Large intestine (tissue), 3 donors: ENCODE measurements around the gene LIF. TPM values are rescaled to one million over a fixed set of nuclear protein-coding genes. Genes with fewer than 3 reads are reported as not detected.

Experiments used
- DNase-seq, 2 donors: peaks; one replicate each; pipeline versions ENCODE4 v3.0.0 to v3.0.0-alpha.2; 2013
- H3K27ac ChIP-seq: one replicate; pipeline ENCODE4 v1.5.1; 2013; ENCODE audit warnings: low read length
- H3K27me3 ChIP-seq: 2 replicates; pipeline ENCODE4 v1.6.1; 2013; ENCODE audit warnings: low read length; ENCODE audit not compliant: control insufficient read depth, insufficient read depth
- H3K36me3 ChIP-seq: 2 replicates; pipeline ENCODE4 v1.6.1; 2013; ENCODE audit warnings: low read length; ENCODE audit not compliant: control insufficient read depth, insufficient read depth
- H3K4me1 ChIP-seq: one replicate; pipeline ENCODE4 v1.6.1; 2013; ENCODE audit warnings: low read length; ENCODE audit not compliant: control insufficient read depth, insufficient read depth
- H3K4me3 ChIP-seq: one replicate; pipeline ENCODE4 v1.5.1; 2013; ENCODE audit warnings: low read length
- H3K9me3 ChIP-seq: one replicate; pipeline ENCODE4 v1.6.1; 2013; ENCODE audit warnings: mild to moderate bottlenecking, low read depth, low read length, moderate library complexity; ENCODE audit not compliant: control insufficient read depth
- WGBS: methylation state at CpG from one replicate; pipeline ENCODE4 v1.1.5; 2013; ENCODE audit warnings: low lambda C conversion rate; ENCODE audit not compliant: insufficient coverage; 5-methylcytosine and 5-hydroxymethylcytosine counted together
- polyA plus RNA-seq: library from polyadenylated mRNA; unstranded; fragments of 120-200 nt; gene quantifications from one replicate; pipeline ENCODE4 v1.2.1, GENCODE V29; 2013

LIF gene
- polyA plus RNA-seq, 1 donor: 27.6 TPM

DNA sequence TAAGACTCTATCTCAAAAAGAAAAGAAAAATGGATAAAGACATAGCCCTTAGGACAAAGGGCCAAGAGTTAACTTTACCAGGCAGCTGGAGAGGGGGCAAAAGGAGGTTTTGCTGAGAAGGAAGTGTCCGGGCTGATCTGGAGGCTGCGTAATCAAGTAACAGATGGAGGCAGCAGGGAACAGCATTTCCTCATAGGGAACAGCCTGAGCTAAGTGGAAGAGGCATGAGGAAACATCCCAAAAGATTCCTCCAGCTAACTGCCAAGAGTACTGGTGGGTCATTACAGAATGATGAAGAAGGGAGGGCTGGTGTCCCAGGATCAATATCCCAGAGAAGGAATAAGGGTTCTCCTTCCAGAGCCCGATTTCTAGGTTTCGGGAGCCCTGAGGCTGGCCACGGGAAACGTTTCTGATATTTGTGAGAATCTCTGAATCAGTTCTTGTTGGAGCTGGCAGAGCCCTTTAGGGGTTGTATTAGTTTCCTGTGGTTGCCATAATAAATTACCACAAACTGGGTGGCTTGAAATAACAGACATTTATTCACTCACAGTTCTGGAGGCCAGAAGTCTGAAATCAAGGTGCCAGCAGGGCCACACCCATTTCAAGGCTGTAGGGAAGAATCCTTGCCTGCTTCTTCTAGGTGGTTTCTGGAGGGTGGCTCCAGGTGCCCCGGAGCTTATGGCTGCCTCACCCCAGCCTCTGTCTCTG, 21.2 kb downstream of the LIF start:
- Histone ChIP-seq H3K27me3 (peaks cover 4% of the 10 kb centered on the region), H3K4me3 (no peak overlapping the region), H3K4me1 (no peaks in the 10 kb centered on the region), H3K9me3 (no peaks in the 10 kb centered on the region), H3K27ac (no peak overlapping the region), H3K36me3 (no peaks in the 10 kb centered on the region)
- WGBS: no CpG with 5 or more reads among the region's 7 CpGs
- no peak for DNase-seq

DNA sequence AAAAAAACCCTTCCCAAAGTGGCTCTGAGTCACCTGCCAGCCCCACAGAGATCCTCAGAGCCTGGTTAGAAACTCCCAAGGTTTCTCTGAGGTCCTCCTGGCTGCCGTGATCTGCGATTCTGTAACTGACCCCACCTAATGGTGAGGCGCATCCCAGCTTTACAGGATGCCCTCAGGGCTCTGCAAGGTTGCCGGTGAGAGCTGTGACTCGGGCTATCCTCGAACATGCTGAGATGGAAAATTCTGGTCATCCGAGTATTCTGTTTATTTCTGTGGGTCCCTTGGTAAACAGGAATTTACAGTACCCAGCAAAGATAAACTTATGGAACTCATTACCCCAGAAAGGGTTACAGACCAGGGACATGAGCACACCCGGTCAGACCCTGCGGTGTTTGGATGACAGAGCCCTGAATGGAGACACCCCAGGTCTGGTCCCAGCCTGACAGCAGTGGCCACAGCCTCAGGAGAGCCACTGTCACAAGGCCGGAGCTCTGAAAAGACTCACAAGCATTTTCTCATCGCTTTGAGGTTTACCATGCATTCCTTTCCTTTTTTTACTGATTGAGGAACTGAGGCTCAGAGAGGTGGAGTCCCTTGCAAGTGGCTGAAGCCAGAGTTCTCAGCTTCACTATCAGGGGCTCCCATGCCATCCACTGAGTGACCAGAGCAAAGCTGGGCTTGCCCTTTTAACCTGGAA, 22.2 kb downstream of the LIF start:
- Histone ChIP-seq H3K9me3 (no peaks in the 10 kb centered on the region), H3K27me3 (peaks cover 4% of the 10 kb centered on the region), H3K27ac (no peak overlapping the region), H3K4me3 (no peak overlapping the region), H3K4me1 (no peaks in the 10 kb centered on the region), H3K36me3 (no peaks in the 10 kb centered on the region)
- no CpG with 5 or more reads among the region's 11 CpGs for WGBS
- DNase-seq: no peak

DNA sequence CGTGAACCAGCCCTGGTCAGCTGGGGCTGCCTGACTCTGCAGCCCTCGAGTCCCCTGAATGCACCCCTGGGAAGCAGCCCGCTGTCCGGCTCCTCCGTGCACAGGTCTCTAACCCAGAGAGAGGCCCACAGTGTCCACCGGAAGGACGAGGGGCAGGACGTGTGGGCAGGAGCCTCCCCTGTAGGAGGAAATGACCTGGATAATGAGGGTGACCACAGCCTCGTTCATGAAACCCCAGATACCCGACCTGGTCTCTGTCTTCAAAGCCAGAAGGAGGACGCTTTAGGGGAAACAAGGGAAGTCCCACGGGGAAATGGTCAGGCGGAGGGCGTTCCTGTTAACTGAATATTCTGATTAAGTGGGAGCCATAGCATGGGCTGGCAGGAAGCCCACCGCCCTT, 23.3 kb downstream of the LIF start:
- H3K36me3 ChIP-seq: no peaks in the 10 kb centered on the region
- no peak overlapping the region for H3K27ac ChIP-seq
- no peak for DNase-seq
- peaks cover 5% of the 10 kb centered on the region for H3K4me1 ChIP-seq
- no CpG with 5 or more reads among the region's 15 CpGs for WGBS
- no peaks in the 10 kb centered on the region for H3K9me3 ChIP-seq
- H3K27me3 ChIP-seq: peaks cover 4% of the 10 kb centered on the region
- no peak overlapping the region for H3K4me3 ChIP-seq

DNA sequence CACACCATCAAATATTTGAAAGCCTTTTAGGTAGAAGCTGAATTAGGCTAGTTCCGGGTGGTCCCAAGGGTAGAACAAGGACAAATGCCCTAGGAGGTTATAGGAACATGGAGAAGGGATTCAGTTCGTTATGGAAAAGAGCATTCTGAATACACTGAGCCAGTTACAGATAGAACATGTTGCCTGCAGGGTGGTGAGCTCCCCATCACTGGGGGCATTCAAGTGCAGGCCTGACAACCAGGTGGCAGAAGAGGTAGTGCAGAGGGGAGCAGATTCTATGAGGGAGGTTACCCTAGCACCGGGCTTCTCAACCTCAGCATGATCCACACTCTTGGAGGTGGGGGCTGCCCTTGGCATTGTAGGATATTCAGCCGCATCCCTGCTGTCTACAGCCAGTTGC, 24.2 kb downstream of the LIF start:
- peaks cover 4% of the 10 kb centered on the region for H3K27me3 ChIP-seq
- no peaks in the 10 kb centered on the region for H3K9me3 ChIP-seq
- whole genome bisulfite sequencing: 100% methylated on average over 1 of the region's 4 CpGs
- DNase-seq: no peak
- H3K4me1 ChIP-seq: peaks cover 14% of the 10 kb centered on the region
- no peak overlapping the region for H3K4me3 ChIP-seq
- H3K27ac ChIP-seq: no peak overlapping the region
- no peaks in the 10 kb centered on the region for H3K36me3 ChIP-seq

DNA sequence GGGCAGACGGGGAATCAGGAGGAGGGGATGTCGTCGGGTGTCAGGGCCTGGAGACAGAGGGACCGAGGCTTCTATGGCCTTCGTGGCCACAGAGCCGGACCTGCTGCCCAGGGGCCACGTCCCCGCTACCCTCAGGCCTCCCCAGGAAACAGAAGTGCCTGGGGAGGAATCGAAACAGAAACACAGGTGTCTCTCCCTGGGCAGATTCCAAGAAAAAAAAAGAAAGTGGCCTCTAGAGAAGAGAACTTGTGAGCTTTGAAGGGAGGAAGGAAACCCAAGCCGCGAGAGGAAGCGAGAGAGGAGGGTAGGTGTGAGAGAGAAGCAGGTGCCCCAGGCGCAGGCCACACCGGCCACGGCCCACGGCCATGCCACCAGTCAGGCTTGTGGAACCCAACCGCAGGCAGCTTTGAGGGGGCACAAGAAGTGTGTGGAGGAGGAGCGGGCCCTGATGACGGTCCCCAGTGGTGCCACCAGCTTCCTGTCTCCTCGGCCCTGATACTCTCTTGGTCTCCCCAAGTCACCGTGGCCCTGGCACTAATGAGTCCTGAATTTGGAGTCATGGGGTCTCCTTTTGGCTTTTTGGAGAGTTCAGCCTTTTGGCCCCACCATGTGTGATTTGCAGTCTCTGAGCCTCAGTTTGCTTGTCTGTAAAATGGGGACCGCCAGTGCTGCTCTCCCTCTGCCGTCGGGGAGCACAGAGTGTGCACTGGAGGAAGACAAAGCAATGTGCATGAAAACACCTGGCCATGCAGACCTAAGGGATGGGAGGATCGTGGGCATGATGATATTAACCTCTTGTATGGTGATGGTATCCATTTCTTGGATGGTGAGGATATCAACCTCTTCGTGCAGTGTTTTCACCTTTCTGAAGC, 25.2 kb downstream of the LIF start:
- H3K27me3 ChIP-seq: peaks cover 4% of the 10 kb centered on the region
- no peak overlapping the region for H3K27ac ChIP-seq
- no peaks in the 10 kb centered on the region for H3K36me3 ChIP-seq
- peaks cover 20% of the 10 kb centered on the region for H3K4me1 ChIP-seq
- no peak for DNase-seq
- no peaks in the 10 kb centered on the region for H3K9me3 ChIP-seq
- H3K4me3 ChIP-seq: no peak overlapping the region
- WGBS: no CpG with 5 or more reads among the region's 26 CpGs

DNA sequence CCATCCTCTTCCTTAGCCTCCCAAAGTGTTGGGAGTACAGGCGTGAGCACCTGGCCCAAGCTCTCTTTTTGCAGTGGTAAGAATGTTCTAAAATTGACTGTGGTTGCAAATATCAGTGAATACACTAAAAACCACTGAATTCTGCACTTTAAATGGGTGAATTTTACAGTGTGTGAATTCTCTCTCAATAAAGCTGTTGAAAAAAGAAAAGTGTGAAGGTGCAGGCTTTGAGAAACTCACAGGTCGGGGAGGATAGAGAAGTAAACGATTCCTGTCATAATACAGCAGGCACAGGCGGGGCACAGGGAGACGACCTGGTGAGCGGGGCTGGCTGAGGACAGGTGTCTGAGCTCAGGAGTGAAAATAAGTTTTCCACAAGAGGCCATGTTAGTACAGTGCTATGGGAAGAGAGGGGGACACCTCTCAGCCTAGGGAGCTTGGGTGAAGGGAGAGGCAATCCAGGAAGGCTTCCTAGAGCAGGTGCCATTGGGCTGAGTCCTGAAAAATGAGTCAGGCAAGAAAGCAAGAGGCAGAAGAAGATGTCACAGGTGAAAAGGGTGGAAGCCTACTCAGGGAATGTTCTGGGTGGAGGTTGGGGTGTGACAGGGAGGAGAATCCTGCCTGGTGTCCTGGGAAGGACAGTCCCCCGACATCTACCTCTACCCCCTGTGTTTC, 26.1 kb downstream of the LIF start:
- Histone ChIP-seq H3K9me3 (no peaks in the 10 kb centered on the region), H3K27ac (no peak overlapping the region), H3K27me3 (peaks cover 4% of the 10 kb centered on the region), H3K36me3 (no peaks in the 10 kb centered on the region), H3K4me1 (peaks cover 20% of the 10 kb centered on the region), H3K4me3 (no peak overlapping the region)
- DNase-seq: no peak
- no CpG with 5 or more reads among the region's 7 CpGs for WGBS

DNA sequence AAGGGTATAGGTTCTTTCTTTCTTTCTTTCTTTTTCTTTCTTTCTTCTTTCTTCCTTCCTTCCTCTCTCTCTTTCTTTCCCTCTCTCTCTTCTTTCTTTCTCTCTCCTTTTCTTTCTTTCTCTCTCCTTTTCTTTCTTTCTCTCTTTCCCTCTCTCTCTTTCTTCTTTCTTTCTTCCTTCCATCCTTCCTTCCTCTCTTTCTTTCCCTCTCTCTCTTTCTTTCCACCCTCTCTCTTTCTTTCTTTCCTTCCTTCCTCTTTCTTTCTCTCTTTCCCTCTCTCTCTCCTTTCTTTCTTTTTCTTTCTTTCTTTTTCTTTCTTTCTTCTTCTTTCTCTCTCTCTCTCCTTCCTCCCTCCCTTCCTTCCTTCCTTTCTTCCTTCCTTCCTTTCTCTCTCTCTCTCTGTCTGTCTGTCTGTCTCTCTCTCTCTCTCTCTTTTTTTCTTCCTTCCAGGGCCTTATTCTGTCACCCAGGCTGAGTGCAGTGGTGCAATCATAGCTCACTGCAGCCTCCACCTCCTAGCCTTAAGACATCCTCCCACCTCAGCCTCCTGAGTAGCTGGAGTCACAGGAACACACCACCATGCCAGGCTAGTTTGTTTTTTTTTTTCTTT, 26.8 kb downstream of the LIF start:
- no peak for DNase-seq
- no peaks in the 10 kb centered on the region for H3K27me3 ChIP-seq
- H3K36me3 ChIP-seq: no peaks in the 10 kb centered on the region
- H3K4me3 ChIP-seq: no peak overlapping the region
- no peaks in the 10 kb centered on the region for H3K9me3 ChIP-seq
- H3K4me1 ChIP-seq: peaks cover 20% of the 10 kb centered on the region
- no peak overlapping the region for H3K27ac ChIP-seq

DNA sequence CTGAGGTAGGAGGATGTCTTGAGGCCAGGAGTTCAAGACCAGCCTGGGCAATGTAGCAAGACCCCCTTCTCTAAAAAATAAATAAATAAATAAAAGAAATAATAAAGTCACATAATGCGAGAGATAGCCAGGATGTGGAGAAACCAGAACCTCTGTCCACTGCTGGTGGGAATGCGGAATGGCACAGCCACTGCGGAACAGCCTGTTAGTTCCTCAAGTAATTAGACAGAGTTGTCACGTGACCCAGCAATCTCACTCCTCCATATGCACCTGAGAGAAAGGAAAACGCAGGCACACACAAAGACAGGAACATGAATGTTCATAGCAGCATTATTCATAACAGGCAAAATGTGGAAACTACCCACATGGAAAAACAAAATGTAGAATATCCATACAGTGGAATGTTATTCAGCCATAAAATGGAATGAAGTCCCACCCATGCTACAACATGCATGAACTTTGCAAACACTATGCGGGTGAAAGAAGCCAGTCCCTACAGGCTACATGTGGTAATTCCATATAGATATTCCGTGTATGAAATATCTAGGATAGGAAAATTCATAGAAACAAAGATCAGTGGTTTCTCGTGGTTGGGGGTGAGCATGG, 27.4 kb downstream of the LIF start:
- H3K27me3 ChIP-seq: no peaks in the 10 kb centered on the region
- H3K36me3 ChIP-seq: no peaks in the 10 kb centered on the region
- no peaks in the 10 kb centered on the region for H3K9me3 ChIP-seq
- 76% methylated on average over 3 of the region's 8 CpGs for WGBS
- H3K27ac ChIP-seq: peak overlapping the region; percentile 91
- DNase-seq: peak; percentile 54 to 63
- no peak overlapping the region for H3K4me3 ChIP-seq
- H3K4me1 ChIP-seq: peaks cover 20% of the 10 kb centered on the region

DNA sequence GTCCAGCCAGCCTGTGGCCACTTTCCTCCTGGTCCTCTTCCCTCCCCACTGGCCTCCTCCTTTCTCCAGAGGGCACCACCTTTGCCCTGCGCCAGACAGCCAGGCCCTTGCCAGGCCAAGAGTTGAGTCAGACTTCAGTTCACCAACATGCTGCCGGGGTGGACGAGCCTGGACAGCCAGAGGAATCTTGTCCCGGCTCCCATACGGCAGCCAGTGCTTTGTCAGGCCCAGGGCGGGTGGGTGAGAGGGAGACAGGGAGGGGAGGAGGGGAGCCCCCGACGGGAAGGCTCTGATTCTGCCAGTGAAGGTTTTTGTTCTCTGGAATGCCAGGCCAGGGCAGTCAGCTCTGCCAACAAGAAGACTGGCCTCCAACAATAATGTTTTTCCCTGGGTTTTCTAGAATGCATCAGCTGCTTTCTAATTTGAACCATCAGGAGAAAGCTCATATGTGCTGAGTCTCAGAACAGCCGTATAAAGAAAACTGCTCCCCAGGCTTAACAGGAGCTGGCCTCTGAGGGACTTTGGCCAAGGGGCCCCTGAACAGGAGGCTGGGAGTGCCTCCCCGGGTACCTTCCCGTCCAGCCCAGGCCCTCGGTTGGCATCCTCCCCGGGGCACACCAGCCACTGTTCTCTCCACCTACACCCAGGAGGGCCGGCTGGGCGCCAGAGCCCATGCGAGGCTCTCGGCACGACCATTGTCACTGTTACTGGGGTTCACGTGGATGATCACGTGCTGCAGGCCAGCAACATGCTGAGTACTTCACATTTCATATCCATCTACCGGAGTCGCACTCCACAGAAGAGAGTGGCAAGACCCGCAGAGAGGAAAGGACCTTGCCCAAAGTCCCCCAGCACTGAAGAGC, 28.6 kb downstream of the LIF start:
- H3K36me3 ChIP-seq: no peaks in the 10 kb centered on the region
- DNase-seq: peak; percentile 73 to 89
- no CpG with 5 or more reads among the region's 23 CpGs for WGBS
- no peak overlapping the region for H3K4me3 ChIP-seq
- H3K27me3 ChIP-seq: no peaks in the 10 kb centered on the region
- peak overlapping the region; percentile 91 for H3K27ac ChIP-seq
- H3K4me1 ChIP-seq: peaks cover 27% of the 10 kb centered on the region
- H3K9me3 ChIP-seq: no peaks in the 10 kb centered on the region
